Sigmoid colon (tissue), 7 donors: ENCODE data around the gene DYNC1I1. TPM values are rescaled to one million over a fixed set of nuclear protein-coding genes. Genes with fewer than 3 reads are reported as not detected.

Experiments used
- DNase-seq: peaks from one replicate; pipeline ENCODE4 v3.0.0-alpha.2; 2019
- H3K27ac ChIP-seq, 4 donors: fragments of 200-600 bp; sonication (generic); one replicate each; pipeline ENCODE4 v1.5.1; 2016 to 2019; ENCODE audit warnings: mild to moderate bottlenecking in 1 of 4
- H3K27me3 ChIP-seq, 3 donors: fragments of 200-600 bp; sonication (generic); one replicate each; pipeline ENCODE4 v1.5.1; 2019; ENCODE audit warnings: mild to moderate bottlenecking in 1 of 3
- H3K36me3 ChIP-seq, 4 donors: fragments of 200-600 bp; sonication (generic); one replicate each; pipeline ENCODE4 v1.5.1; 2016 to 2019
- H3K4me1 ChIP-seq, 4 donors: fragments of 200-600 bp; sonication (generic); one replicate each; pipeline ENCODE4 v1.5.1; 2017 to 2019
- H3K4me3 ChIP-seq, 4 donors: fragments of 200-600 bp; sonication (generic); one replicate each; pipeline ENCODE4 v1.5.1; 2017 to 2019; ENCODE audit warnings: mild to moderate bottlenecking in 2 of 4, moderate library complexity in 1 of 4
- H3K9me3 ChIP-seq, 4 donors: fragments of 200-600 bp in 3 of 4; sonication (generic) in 3 of 4; one replicate each; pipeline versions ENCODE4 v1.5.1 to v1.6.1; 2013 to 2019
- EP300 ChIP-seq, 4 donors: sonication (generic); formaldehyde crosslinking; IDR thresholded peaks; one replicate each; pipeline ENCODE4 v1.6.1; 2017; ENCODE audit warnings: antibody characterized with exemption in 4 of 4
- POLR2A ChIP-seq, 2 donors: fragments of 450-650 bp; IDR thresholded peaks; one replicate each; pipeline ENCODE4 v1.6.1; 2016; ENCODE audit warnings: antibody characterized with exemption in 2 of 2, mild to moderate bottlenecking in 2 of 2, moderate library complexity in 2 of 2
- POLR2AphosphoS5 ChIP-seq, 4 donors: sonication (generic); formaldehyde crosslinking; IDR thresholded peaks; one replicate each; pipeline ENCODE4 v1.6.1; 2017; ENCODE audit warnings: antibody characterized with exemption in 4 of 4
- WGBS, 2 donors: extraction: QIAGEN DNeasy Blood & Tissue Kit; methylation state at CpG; one replicate each; pipeline ENCODE4 v1.1.7; 2013; 5-methylcytosine and 5-hydroxymethylcytosine counted together
- intact Hi-C: fragments of 100-400 bp; cut with DNase I; formaldehyde crosslinking; loops from one replicate; pipeline ENCODE4 v1.15.1; 2023
- polyA plus RNA-seq, 3 donors: library from polyadenylated mRNA; stranded (reverse); fragments of 200-250 nt; gene quantifications; one replicate each; pipeline ENCODE4 v1.2.3, GENCODE V29; 2013
- total RNA-seq, 4 donors: library from RNA; depleted of rRNA; stranded (reverse); fragments of >200 nt; gene quantifications; one replicate each; pipeline ENCODE4 v1.1.0, GENCODE V29; 2016
- TF ChIP-seq, protein P1 (sequence below), 4 experiments: fragments of 450-650 bp in 3 of 4; fragments of 200-600 bp in 1 of 4; IDR thresholded peaks; one replicate each; pipeline ENCODE4 v1.5.1; 2016 to 2019; ENCODE audit warnings: antibody characterized with exemption in 4 of 4, mild to moderate bottlenecking in 3 of 4, moderate library complexity in 2 of 4
- donor health status: healthy with polysubstance abuse.
- donor health status: Bipolar disorder and iron deficiency.
- donor health status: healthy.

Gene DYNC1I1
- total and polyA plus RNA-seq, 7 donors = 0.92 to 65.2 (median 45.1) TPM; not detected in 1

- intact Hi-C loops = no loop called here
- H3K9me3 ChIP-seq = no peaks in the 10 kb centered on the region
- no peak overlapping the region for H3K4me3 ChIP-seq
- no peaks in the 10 kb centered on the region for H3K36me3 ChIP-seq
- no peak for DNase-seq
- WGBS, 2 donors = 72 to 84% methylated on average over 3 of the region's 3 CpGs
- H3K4me1 ChIP-seq = no peaks in the 10 kb centered on the region
- H3K27me3 ChIP-seq = no peaks in the 10 kb centered on the region
- no peak for TF ChIP-seq POLR2A (IDR thresholded peaks at IDR 0.05)
- TF ChIP-seq, protein P1, sequence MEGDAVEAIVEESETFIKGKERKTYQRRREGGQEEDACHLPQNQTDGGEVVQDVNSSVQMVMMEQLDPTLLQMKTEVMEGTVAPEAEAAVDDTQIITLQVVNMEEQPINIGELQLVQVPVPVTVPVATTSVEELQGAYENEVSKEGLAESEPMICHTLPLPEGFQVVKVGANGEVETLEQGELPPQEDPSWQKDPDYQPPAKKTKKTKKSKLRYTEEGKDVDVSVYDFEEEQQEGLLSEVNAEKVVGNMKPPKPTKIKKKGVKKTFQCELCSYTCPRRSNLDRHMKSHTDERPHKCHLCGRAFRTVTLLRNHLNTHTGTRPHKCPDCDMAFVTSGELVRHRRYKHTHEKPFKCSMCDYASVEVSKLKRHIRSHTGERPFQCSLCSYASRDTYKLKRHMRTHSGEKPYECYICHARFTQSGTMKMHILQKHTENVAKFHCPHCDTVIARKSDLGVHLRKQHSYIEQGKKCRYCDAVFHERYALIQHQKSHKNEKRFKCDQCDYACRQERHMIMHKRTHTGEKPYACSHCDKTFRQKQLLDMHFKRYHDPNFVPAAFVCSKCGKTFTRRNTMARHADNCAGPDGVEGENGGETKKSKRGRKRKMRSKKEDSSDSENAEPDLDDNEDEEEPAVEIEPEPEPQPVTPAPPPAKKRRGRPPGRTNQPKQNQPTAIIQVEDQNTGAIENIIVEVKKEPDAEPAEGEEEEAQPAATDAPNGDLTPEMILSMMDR (IDR thresholded peaks at IDR 0.05) = no peak
- no peak for TF ChIP-seq EP300 (IDR thresholded peaks at IDR 0.05)
- no peak for TF ChIP-seq POLR2AphosphoS5 (IDR thresholded peaks at IDR 0.05)
- no peak overlapping the region for H3K27ac ChIP-seq
Measured at GRCh38 chr7:96085953-96086352, 313.6 kb downstream of the DYNC1I1 start.

- Histone ChIP-seq H3K4me1 (peaks cover 0 to 7% (median 3%) of the 10 kb centered on the region in 4 donors), H3K4me3 (no peak overlapping the region), H3K36me3 (no peaks in the 10 kb centered on the region), H3K27me3 (no peaks in the 10 kb centered on the region), H3K9me3 (no peaks in the 10 kb centered on the region), H3K27ac (no peak overlapping the region)
- 15 to 47% methylated on average over 5 of the region's 5 CpGs for WGBS, 2 donors
- no peak for DNase-seq
- intact Hi-C loops = no loop called here
- TF ChIP-seq POLR2A (IDR thresholded peaks at IDR 0.05) (no peak), POLR2AphosphoS5 (IDR thresholded peaks at IDR 0.05) (no peak), EP300 (IDR thresholded peaks at IDR 0.05) (no peak)
- TF ChIP-seq, protein P1 (IDR thresholded peaks at IDR 0.05) = no peak
Measured at GRCh38 chr7:96088579-96088978, 316.2 kb downstream of the DYNC1I1 start.

- Histone ChIP-seq H3K4me1 (peaks cover 0 to 11% (median 3%) of the 10 kb centered on the region in 4 donors), H3K9me3 (no peaks in the 10 kb centered on the region), H3K4me3 (no peak overlapping the region), H3K36me3 (no peaks in the 10 kb centered on the region), H3K27ac (no peak overlapping the region), H3K27me3 (no peaks in the 10 kb centered on the region)
- TF ChIP-seq POLR2A (IDR thresholded peaks at IDR 0.05) (no peak), POLR2AphosphoS5 (IDR thresholded peaks at IDR 0.05) (no peak), EP300 (IDR thresholded peaks at IDR 0.05) (no peak)
- TF ChIP-seq, protein P1 (IDR thresholded peaks at IDR 0.05) = no peak
- intact Hi-C loops = no loop called here
- 14 to 51% methylated on average over 3 of the region's 3 CpGs for WGBS, 2 donors
- DNase-seq = no peak
Measured at GRCh38 chr7:96089511-96089910, 317.2 kb downstream of the DYNC1I1 start.

DNA sequence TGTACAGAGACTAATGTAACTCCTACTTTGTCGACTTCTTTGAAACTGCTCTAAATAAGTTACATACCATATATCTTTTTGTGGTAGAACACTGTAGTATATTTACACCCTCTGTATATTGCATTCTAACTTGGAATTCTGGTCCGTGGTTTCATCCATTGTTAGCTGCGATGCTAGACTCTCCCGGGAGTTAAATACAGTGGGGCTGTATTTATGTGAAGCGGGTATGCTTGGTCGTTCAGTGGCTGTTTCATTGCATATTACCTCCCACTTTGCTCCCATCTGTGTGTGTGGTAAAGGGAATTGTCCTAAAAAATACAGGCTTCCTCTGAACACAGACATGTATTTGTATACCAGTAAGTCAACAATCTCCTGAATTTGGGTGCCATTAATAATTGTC lies 318.4 kb downstream of the DYNC1I1 start:
- Histone ChIP-seq H3K36me3 (no peaks in the 10 kb centered on the region), H3K9me3 (no peaks in the 10 kb centered on the region), H3K4me3 (no peak overlapping the region), H3K27ac (no peak overlapping the region), H3K4me1 (peaks cover 0 to 11% (median 3%) of the 10 kb centered on the region in 4 donors), H3K27me3 (no peaks in the 10 kb centered on the region)
- no peak for DNase-seq
- WGBS, 2 donors = 82 to 90% methylated on average over 6 of the region's 6 CpGs
- TF ChIP-seq POLR2AphosphoS5 (IDR thresholded peaks at IDR 0.05) = no peak
- intact Hi-C loops = no loop called here

GRCh38 chr7:96093435-96093834 lies 321.1 kb downstream of the DYNC1I1 start:
- DNase-seq = no peak
- no peaks in the 10 kb centered on the region for H3K9me3 ChIP-seq
- TF ChIP-seq, protein P1 (IDR thresholded peaks at IDR 0.05) = no peak
- TF ChIP-seq POLR2A (IDR thresholded peaks at IDR 0.05) (no peak), EP300 (IDR thresholded peaks at IDR 0.05) (no peak)
- H3K27ac ChIP-seq = no peak overlapping the region
- H3K4me1 ChIP-seq = peaks cover 0 to 11% (median 3%) of the 10 kb centered on the region in 4 donors
- no peaks in the 10 kb centered on the region for H3K36me3 ChIP-seq
- H3K27me3 ChIP-seq = no peaks in the 10 kb centered on the region
- H3K4me3 ChIP-seq = no peak overlapping the region
- intact Hi-C loops = no loop called here
- WGBS, 2 donors = 31 to 60% methylated on average over 1 of the region's 1 CpG
